HepG2 (cell line): ENCODE measurements around the gene UNC79. TPM values are rescaled to one million over a fixed set of nuclear protein-coding genes. Genes with fewer than 3 reads are reported as not detected.

Experiments used
- NFRKB ChIP-seq: fragments of 450-650 bp; IDR thresholded peaks from 2 replicates; pipeline ENCODE4 v1.6.1; 2017
- ZBTB40 ChIP-seq, 2 experiments: fragments of 450-650 bp in 1 of 2; sonication (generic) in 1 of 2; formaldehyde crosslinking in 1 of 2; IDR thresholded peaks; 2 replicates each; pipeline versions ENCODE4 v1.6.1 to v1.8.0; 2016 to 2022; ENCODE audit warnings: antibody characterized with exemption in 1 of 2, mild to moderate bottlenecking in 1 of 2, missing genetic modification reagents in 1 of 2
- ZNF607 ChIP-seq: sonication (generic); formaldehyde crosslinking; IDR thresholded peaks from 2 replicates; pipeline ENCODE4 v1.5.1; 2020; ENCODE audit warnings: missing genetic modification reagents, mild to moderate bottlenecking, borderline replicate concordance
- polyA plus RNA-seq, 8 experiments: library from polyadenylated mRNA; depleted of rRNA in 3 of 8; stranded (reverse) in 7 of 8; unstranded in 1 of 8; fragments of >200 nt; fragmentation: Illumina TruSeq in 4 of 8; extraction: Trizol in 4 of 8; gene quantifications; 2 replicates each; pipeline versions ENCODE4 v1.2.1 to v1.2.3, GENCODE V29; 2011 to 2016; ENCODE audit warnings: low read depth in 4 of 8, missing spikeins in 1 of 8, mixed read lengths in 1 of 8; ENCODE audit not compliant: insufficient read depth in 1 of 8
- total RNA-seq, 5 experiments: library from RNA; depleted of rRNA; stranded (reverse); fragments of >200 nt; fragmentation: Illumina TruSeq; extraction: Trizol; gene quantifications; 2 replicates each; pipeline ENCODE4 v1.2.3, GENCODE V29; 2016; ENCODE audit warnings: low read depth in 1 of 5

Gene UNC79
- total and polyA plus RNA-seq, 2 of the 13 experiments (the other 11 are each of a cell fraction or from before 2014, with no cell fraction given) = under 0.01 TPM; not detected in 1

DNA sequence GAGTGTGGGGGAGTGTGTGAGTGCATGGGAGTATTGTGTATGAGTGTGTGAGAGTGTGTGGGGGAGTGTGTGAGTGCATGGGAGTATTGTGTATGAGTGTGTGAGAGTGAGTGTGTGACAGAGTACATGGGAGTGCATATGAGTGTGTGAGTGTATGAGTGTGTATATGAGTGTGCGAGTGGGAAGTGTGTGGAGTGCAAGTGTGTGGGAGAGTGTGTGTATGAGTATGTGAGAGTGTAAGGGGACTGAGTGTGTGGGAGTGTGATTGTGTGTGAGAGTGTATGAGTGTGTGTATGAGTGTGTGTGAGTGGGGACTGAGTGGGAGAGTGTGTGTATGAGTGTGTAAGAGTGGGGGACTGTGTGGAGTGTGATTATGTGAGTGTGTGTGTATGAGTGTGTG lies 316.8 kb downstream of the UNC79 start (continued):
- TF ChIP-seq NFRKB (0 out of 2 replicates have a peak, but pooled peaks have one; percentile 28), ZBTB40 (IDR thresholded peaks at IDR 0.05) (no peak), ZBTB40 (CRISPR knock-in tag; IDR thresholded peaks at IDR 0.05) (no peak), ZNF607 (CRISPR knock-in tag) (no peak)
